ENCODE measurements around the gene CCL7. TPM values are rescaled to one million over a fixed set of nuclear protein-coding genes. Genes with fewer than 3 reads are reported as not detected.

CCL7 gene
- polyA plus RNA-seq, 1 donor from 2014 or later: not detected

DNA sequence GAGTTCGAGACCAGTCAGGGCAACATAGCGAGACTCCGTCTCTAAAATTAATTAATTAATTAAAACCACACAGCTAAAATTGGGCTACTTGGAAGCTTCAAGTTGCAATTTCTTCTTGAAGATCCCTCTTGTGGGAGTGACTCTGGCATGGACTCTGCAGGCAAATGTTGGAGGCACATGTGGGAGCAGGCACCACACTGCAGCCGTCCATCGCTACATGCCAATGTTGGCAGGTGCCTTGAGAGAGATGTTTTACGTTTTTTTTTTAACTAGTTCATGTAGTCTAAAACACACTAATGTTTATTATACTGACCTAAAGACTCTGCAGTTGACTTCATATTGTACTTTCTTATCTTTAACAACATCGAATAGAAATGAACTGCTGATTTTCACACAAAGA lies 41.3 kb downstream of the CCL7 start:
- Histone ChIP-seq H3K4me2 (ENCODE audit: low read length) (no peak overlapping the region), H4K20me1 (ENCODE audit: insufficient read depth) (no peaks in the 10 kb centered on the region), H3K9me3 (ENCODE audit: low read length) (no peaks in the 10 kb centered on the region), H2AFZ (ENCODE audit: low read depth, low read length) (no peak overlapping the region), H3K9ac (ENCODE audit: low read length) (no peak overlapping the region), H3K79me2 (replicated peaks; ENCODE audit: insufficient read depth, low read length) (no peaks in the 10 kb centered on the region), H3K36me3 (ENCODE audit: insufficient read depth, low read length) (no peaks in the 10 kb centered on the region), H3K9me2 (ENCODE audit: insufficient read depth, low read length) (no peaks in the 10 kb centered on the region), H3K27ac (ENCODE audit: low read length) (no peak overlapping the region), H3F3A (ENCODE audit: insufficient read depth, low read length, poor library complexity, severe bottlenecking) (no peaks in the 10 kb centered on the region), H3K4me3 (ENCODE audit: low read length) (no peak overlapping the region), H3K27me3 (ENCODE audit: insufficient read depth, low read depth, low read length) (no peaks in the 10 kb centered on the region)
- TF ChIP-seq EZH2 (IDR thresholded peaks at IDR 0.05; ENCODE audit: borderline replicate concordance, insufficient read depth, low read length, poor library complexity, severe bottlenecking) (no peak), CTCF (IDR thresholded peaks at IDR 0.05; ENCODE audit: poor library complexity, severe bottlenecking) (no peak), MXI1 (conservative IDR thresholded peaks at IDR 0.05; ENCODE audit: poor library complexity, severe bottlenecking) (no peak), EP300 (conservative IDR thresholded peaks at IDR 0.05; ENCODE audit: poor library complexity, severe bottlenecking) (no peak), REST (IDR thresholded peaks at IDR 0.05; ENCODE audit: borderline replicate concordance) (no peak), POLR2AphosphoS5 (IDR thresholded peaks at IDR 0.05) (no peak), SMC3 (conservative IDR thresholded peaks at IDR 0.05; ENCODE audit: poor library complexity) (no peak)

DNA sequence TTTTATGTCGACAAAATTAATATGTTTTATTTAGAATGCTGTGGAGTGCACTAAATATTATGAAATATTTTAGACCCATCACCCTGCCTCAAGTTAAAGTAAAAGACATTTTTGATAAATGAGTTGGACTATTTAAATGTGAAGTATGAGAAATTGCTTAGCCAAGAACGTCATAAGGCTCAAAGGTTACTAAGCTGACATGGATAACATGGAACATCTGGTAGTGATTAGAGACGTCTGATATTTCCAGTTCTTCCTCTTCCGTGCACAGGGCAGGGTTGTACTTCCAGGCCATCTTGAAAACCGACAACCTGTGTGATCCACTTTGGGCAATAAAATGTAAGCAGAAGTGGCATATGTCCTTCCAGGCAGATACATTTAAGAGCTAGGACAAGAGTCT lies 42.1 kb downstream of the CCL7 start:
- no peaks in the 10 kb centered on the region for H3K79me2 ChIP-seq (replicated peaks; ENCODE audit: insufficient read depth, low read length)
- no peak overlapping the region for H3K4me2 ChIP-seq (ENCODE audit: low read length)
- H4K20me1 ChIP-seq (ENCODE audit: insufficient read depth): no peaks in the 10 kb centered on the region
- H3K4me3 ChIP-seq (ENCODE audit: low read length): no peak overlapping the region
- H3K36me3 ChIP-seq (ENCODE audit: insufficient read depth, low read length): no peaks in the 10 kb centered on the region
- TF ChIP-seq EP300 (conservative IDR thresholded peaks at IDR 0.05; ENCODE audit: poor library complexity, severe bottlenecking): no peak
- no peak for TF ChIP-seq REST (IDR thresholded peaks at IDR 0.05; ENCODE audit: borderline replicate concordance)
- no peak for TF ChIP-seq SMC3 (conservative IDR thresholded peaks at IDR 0.05; ENCODE audit: poor library complexity)
- TF ChIP-seq TAF1 (IDR thresholded peaks at IDR 0.05; ENCODE audit: low read depth): no peak
- no peak for TF ChIP-seq CTCF (IDR thresholded peaks at IDR 0.05; ENCODE audit: poor library complexity, severe bottlenecking)
- no peak for TF ChIP-seq EZH2 (IDR thresholded peaks at IDR 0.05; ENCODE audit: borderline replicate concordance, insufficient read depth, low read length, poor library complexity, severe bottlenecking)
- no peak for TF ChIP-seq MXI1 (conservative IDR thresholded peaks at IDR 0.05; ENCODE audit: poor library complexity, severe bottlenecking)
- TF ChIP-seq RAD21 (conservative IDR thresholded peaks at IDR 0.05): no peak
- TF ChIP-seq POLR2AphosphoS5 (IDR thresholded peaks at IDR 0.05): no peak
- H3K27ac ChIP-seq (ENCODE audit: low read length): no peak overlapping the region
- H3K27me3 ChIP-seq (ENCODE audit: insufficient read depth, low read depth, low read length): no peaks in the 10 kb centered on the region
- H3K9me2 ChIP-seq (ENCODE audit: insufficient read depth, low read length): no peaks in the 10 kb centered on the region
- no peaks in the 10 kb centered on the region for H3K9me3 ChIP-seq (ENCODE audit: low read length)
- no peak overlapping the region for H2AFZ ChIP-seq (ENCODE audit: low read depth, low read length)
- H3K9ac ChIP-seq (ENCODE audit: low read length): no peak overlapping the region
- no peaks in the 10 kb centered on the region for H3F3A ChIP-seq (ENCODE audit: insufficient read depth, low read length, poor library complexity, severe bottlenecking)

Measured in neural cell (in vitro differentiated cells).